Right lobe of liver (tissue), 4 donors: ENCODE results near the gene FBXL2.

Source experiments
- POLR2A ChIP-seq: fragments of 450-650 bp; IDR thresholded peaks from one replicate; pipeline ENCODE4 v1.6.1; 2017; ENCODE audit warnings: antibody characterized with exemption, mild to moderate bottlenecking
- TF ChIP-seq, protein P1 (sequence below), 4 donors: fragments of 200-600 bp in 3 of 4; fragments of 450-650 bp in 1 of 4; IDR thresholded peaks; one replicate each; pipeline versions ENCODE4 v1.5.1 to v1.8.0; 2016 to 2022; ENCODE audit warnings: antibody characterized with exemption in 4 of 4, mild to moderate bottlenecking in 2 of 4
- donor health status: DM: no; HTN: no; CAD: no.
- donor health status: DM: no; HTN: no; CAD: no.
- donor health status: DM: no; HTN: yes; CAD: no.

DNA sequence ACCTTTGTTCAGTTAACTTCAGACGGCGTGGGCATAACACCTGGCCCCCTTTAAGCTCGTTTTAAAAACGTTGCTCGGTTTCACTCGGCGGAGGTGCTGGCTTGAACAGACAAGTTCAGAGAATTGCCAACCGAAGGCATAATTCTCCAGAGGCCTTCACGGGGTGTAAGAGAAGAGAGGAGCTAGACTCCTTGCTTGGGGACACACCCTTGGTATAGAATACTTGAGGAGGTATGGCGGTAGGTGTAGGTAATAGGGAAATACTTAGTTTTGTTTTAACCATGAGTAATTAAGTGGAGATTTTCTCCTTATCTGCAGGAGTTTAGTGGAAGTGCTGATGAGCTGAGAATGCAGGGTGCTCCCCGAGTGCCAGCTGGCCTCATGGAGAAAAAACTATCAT is 921 bp downstream of the FBXL2 start:
- TF ChIP-seq, protein P1, sequence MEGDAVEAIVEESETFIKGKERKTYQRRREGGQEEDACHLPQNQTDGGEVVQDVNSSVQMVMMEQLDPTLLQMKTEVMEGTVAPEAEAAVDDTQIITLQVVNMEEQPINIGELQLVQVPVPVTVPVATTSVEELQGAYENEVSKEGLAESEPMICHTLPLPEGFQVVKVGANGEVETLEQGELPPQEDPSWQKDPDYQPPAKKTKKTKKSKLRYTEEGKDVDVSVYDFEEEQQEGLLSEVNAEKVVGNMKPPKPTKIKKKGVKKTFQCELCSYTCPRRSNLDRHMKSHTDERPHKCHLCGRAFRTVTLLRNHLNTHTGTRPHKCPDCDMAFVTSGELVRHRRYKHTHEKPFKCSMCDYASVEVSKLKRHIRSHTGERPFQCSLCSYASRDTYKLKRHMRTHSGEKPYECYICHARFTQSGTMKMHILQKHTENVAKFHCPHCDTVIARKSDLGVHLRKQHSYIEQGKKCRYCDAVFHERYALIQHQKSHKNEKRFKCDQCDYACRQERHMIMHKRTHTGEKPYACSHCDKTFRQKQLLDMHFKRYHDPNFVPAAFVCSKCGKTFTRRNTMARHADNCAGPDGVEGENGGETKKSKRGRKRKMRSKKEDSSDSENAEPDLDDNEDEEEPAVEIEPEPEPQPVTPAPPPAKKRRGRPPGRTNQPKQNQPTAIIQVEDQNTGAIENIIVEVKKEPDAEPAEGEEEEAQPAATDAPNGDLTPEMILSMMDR (IDR thresholded peaks at IDR 0.05): no peak
- TF ChIP-seq POLR2A: no peak
